K562 (cell line): ENCODE results near the gene BRAT1.
"Not testable (repeated sequence)": the region's sequence is repeated elsewhere in the genome, so short reads cannot be mapped to it uniquely, and the experiment has no call there.

Experiments
- CEBPB ChIP-seq: fragments of 450-650 bp; IDR thresholded peaks from 2 replicates; pipeline ENCODE4 v1.6.1; 2016; ENCODE audit warnings: missing genetic modification characterization, missing compliant biosample characterization
- CREB1 ChIP-seq, 2 experiments: sonication (generic) in 1 of 2; formaldehyde crosslinking in 1 of 2; IDR thresholded peaks; 2 replicates each; pipeline versions ENCODE4 v1.6.1 to v1.8.0; 2012 to 2022; ENCODE audit warnings: inconsistent platforms in 1 of 2, mild to moderate bottlenecking in 1 of 2, missing genetic modification reagents in 1 of 2, moderate library complexity in 1 of 2
- ETS2 ChIP-seq: IDR thresholded peaks from 2 replicates; pipeline ENCODE4 v1.6.1; 2016; ENCODE audit warnings: borderline replicate concordance, missing genetic modification characterization, mild to moderate bottlenecking, moderate library complexity, missing compliant biosample characterization; ENCODE audit not compliant: poor library complexity, severe bottlenecking
- GABPA ChIP-seq: fragments of 200-800 bp; sonication (Bioruptor generic); conservative IDR thresholded peaks from 2 replicates; pipeline ENCODE4 v1.6.1; 2016; ENCODE audit warnings: low read depth, missing genetic modification characterization, missing compliant biosample characterization
- HIVEP1 ChIP-seq: fragments of 250-450 bp; sonication (Bioruptor Pico); IDR thresholded peaks from 2 replicates; pipeline ENCODE4 v1.4.0; 2020; ENCODE audit warnings: mild to moderate bottlenecking
- MAZ ChIP-seq, 2 experiments: fragments of 450-650 bp in 1 of 2; sonication (generic) in 1 of 2; formaldehyde crosslinking; IDR thresholded peaks in 1 of 2; conservative IDR thresholded peaks in 1 of 2; 2 replicates each; pipeline versions ENCODE4 v1.4.0 to v1.5.0; 2020; ENCODE audit warnings: mild to moderate bottlenecking in 1 of 2, missing genetic modification reagents in 1 of 2
- RCOR1 ChIP-seq, 2 experiments: IDR thresholded peaks; 2 replicates each; pipeline ENCODE4 v1.6.1; 2012; ENCODE audit warnings: low read depth in 2 of 2, low read length in 2 of 2, borderline replicate concordance in 1 of 2, improper control_type of control experiment in 1 of 2
- TCF7L2 ChIP-seq: fragments of 150-350 bp; IDR thresholded peaks from 2 replicates; pipeline ENCODE4 v1.6.1; 2016; ENCODE audit warnings: low read depth, mild to moderate bottlenecking, low read length, moderate library complexity
- TF ChIP-seq, protein P1 (sequence below), 3 experiments: IDR thresholded peaks in 2 of 3; conservative IDR thresholded peaks in 1 of 3; 2 replicates each; pipeline ENCODE4 v1.5.1; 2011 to 2012; ENCODE audit warnings: low read length in 3 of 3, mild to moderate bottlenecking in 3 of 3, control low read depth in 2 of 3, improper control_type of control experiment in 1 of 3, inconsistent platforms in 1 of 3, low read depth in 1 of 3, mixed read lengths in 1 of 3, moderate library complexity in 1 of 3; ENCODE audit not compliant: insufficient read depth in 2 of 3
- TF ChIP-seq, protein P2 (sequence below), 2 experiments: fragments of 450-650 bp in 1 of 2; sonication (generic) in 1 of 2; formaldehyde crosslinking in 1 of 2; IDR thresholded peaks in 1 of 2; conservative IDR thresholded peaks in 1 of 2; 2 replicates each; pipeline versions ENCODE4 v1.6.1 to v1.8.1; 2016 to 2023; ENCODE audit warnings: mild to moderate bottlenecking in 2 of 2, moderate library complexity in 2 of 2, inconsistent platforms in 1 of 2, missing genetic modification reagents in 1 of 2
- TF ChIP-seq, protein P3 (sequence below), 2 experiments: fragments of 450-650 bp in 1 of 2; sonication (generic) in 1 of 2; formaldehyde crosslinking in 1 of 2; IDR thresholded peaks; 2 replicates each; pipeline versions ENCODE4 v1.7.1 to v1.9.0; 2016 to 2022; ENCODE audit warnings: inconsistent platforms in 1 of 2, mild to moderate bottlenecking in 1 of 2, missing genetic modification reagents in 1 of 2

DNA sequence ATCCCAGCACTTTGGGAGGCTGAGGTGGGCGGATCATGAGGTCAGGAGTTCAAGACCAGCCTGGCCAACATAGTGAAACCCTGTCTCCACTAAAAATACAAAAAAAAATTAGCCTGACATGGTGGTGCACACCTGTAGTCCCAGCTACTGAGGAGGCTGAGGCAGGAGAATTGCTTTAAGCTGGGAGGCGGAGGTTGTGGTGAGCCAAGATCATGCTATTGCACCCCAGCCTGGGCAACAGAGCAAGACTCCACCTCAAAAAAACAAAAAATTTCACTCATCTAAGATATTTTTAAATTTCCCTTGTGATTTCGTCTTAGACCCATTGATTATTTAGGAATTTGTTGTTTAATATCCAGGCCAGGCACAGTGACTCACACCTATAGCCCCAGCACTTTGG is 8.6 kb upstream of the BRAT1 start:
- TF ChIP-seq, protein P1, sequence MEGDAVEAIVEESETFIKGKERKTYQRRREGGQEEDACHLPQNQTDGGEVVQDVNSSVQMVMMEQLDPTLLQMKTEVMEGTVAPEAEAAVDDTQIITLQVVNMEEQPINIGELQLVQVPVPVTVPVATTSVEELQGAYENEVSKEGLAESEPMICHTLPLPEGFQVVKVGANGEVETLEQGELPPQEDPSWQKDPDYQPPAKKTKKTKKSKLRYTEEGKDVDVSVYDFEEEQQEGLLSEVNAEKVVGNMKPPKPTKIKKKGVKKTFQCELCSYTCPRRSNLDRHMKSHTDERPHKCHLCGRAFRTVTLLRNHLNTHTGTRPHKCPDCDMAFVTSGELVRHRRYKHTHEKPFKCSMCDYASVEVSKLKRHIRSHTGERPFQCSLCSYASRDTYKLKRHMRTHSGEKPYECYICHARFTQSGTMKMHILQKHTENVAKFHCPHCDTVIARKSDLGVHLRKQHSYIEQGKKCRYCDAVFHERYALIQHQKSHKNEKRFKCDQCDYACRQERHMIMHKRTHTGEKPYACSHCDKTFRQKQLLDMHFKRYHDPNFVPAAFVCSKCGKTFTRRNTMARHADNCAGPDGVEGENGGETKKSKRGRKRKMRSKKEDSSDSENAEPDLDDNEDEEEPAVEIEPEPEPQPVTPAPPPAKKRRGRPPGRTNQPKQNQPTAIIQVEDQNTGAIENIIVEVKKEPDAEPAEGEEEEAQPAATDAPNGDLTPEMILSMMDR (IDR thresholded peaks at IDR 0.05 in 2 of 3, conservative IDR thresholded peaks at IDR 0.05 in 1 of 3; ENCODE audit: insufficient read depth in 2 of 3, low read depth in 1 of 3, low read length in 3 of 3): not testable (repeated sequence)
- TF ChIP-seq HIVEP1 (CRISPR knock-in tag); CREB1 (IDR thresholded peaks at IDR 0.05); CREB1 (CRISPR knock-in tag; IDR thresholded peaks at IDR 0.05); ETS2 (tag); GABPA; CEBPB; TCF7L2; RCOR1 (IDR thresholded peaks at IDR 0.05; ENCODE audit: borderline replicate concordance in 1 of 2, low read depth in 2 of 2, low read length in 2 of 2); MAZ (CRISPR knock-in tag; conservative IDR thresholded peaks at IDR 0.05 in 1 of 2, IDR thresholded peaks at IDR 0.05 in 1 of 2): not testable (repeated sequence)
- TF ChIP-seq, protein P2, sequence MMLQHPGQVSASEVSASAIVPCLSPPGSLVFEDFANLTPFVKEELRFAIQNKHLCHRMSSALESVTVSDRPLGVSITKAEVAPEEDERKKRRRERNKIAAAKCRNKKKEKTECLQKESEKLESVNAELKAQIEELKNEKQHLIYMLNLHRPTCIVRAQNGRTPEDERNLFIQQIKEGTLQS (IDR thresholded peaks at IDR 0.05): not testable (repeated sequence)
- TF ChIP-seq, protein P2 (CRISPR knock-in tag; conservative IDR thresholded peaks at IDR 0.05): not testable (repeated sequence)
- TF ChIP-seq, protein P3, sequence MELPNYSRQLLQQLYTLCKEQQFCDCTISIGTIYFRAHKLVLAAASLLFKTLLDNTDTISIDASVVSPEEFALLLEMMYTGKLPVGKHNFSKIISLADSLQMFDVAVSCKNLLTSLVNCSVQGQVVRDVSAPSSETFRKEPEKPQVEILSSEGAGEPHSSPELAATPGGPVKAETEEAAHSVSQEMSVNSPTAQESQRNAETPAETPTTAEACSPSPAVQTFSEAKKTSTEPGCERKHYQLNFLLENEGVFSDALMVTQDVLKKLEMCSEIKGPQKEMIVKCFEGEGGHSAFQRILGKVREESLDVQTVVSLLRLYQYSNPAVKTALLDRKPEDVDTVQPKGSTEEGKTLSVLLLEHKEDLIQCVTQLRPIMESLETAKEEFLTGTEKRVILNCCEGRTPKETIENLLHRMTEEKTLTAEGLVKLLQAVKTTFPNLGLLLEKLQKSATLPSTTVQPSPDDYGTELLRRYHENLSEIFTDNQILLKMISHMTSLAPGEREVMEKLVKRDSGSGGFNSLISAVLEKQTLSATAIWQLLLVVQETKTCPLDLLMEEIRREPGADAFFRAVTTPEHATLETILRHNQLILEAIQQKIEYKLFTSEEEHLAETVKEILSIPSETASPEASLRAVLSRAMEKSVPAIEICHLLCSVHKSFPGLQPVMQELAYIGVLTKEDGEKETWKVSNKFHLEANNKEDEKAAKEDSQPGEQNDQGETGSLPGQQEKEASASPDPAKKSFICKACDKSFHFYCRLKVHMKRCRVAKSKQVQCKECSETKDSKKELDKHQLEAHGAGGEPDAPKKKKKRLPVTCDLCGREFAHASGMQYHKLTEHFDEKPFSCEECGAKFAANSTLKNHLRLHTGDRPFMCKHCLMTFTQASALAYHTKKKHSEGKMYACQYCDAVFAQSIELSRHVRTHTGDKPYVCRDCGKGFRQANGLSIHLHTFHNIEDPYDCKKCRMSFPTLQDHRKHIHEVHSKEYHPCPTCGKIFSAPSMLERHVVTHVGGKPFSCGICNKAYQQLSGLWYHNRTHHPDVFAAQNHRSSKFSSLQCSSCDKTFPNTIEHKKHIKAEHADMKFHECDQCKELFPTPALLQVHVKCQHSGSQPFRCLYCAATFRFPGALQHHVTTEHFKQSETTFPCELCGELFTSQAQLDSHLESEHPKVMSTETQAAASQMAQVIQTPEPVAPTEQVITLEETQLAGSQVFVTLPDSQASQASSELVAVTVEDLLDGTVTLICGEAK (IDR thresholded peaks at IDR 0.05): not testable (repeated sequence)
- TF ChIP-seq, protein P3 (CRISPR knock-in tag; IDR thresholded peaks at IDR 0.05): not testable (repeated sequence)
